Spinal cord (tissue), 10 donors: ENCODE measurements around the gene STT3B. TPM values are rescaled to one million over a fixed set of nuclear protein-coding genes. Genes with fewer than 3 reads are reported as not detected.

Experiments used
- DNase-seq, 6 donors: peaks; one replicate each; pipeline versions ENCODE4 v3.0.0 to v3.0.0-alpha.2; 2013 to 2015; ENCODE audit warnings: low spot score in 6 of 6, low read depth in 4 of 6
- H3K27ac ChIP-seq: one replicate; pipeline ENCODE4 v1.5.1; 2013; ENCODE audit warnings: low read depth, low read length, control low read depth
- H3K27me3 ChIP-seq: one replicate; pipeline ENCODE4 v1.6.1; 2013; ENCODE audit warnings: low read length; ENCODE audit not compliant: control insufficient read depth, insufficient read depth
- H3K36me3 ChIP-seq: one replicate; pipeline ENCODE4 v1.6.1; 2013; ENCODE audit warnings: low read length; ENCODE audit not compliant: control insufficient read depth, insufficient read depth
- H3K4me1 ChIP-seq: one replicate; pipeline ENCODE4 v1.6.1; 2013; ENCODE audit warnings: low read length; ENCODE audit not compliant: control insufficient read depth, insufficient read depth
- H3K4me3 ChIP-seq: one replicate; pipeline ENCODE4 v1.5.1; 2013; ENCODE audit warnings: low read depth, low read length, control low read depth
- H3K9me3 ChIP-seq: one replicate; pipeline ENCODE4 v1.6.1; 2013; ENCODE audit warnings: low read length; ENCODE audit not compliant: control insufficient read depth, insufficient read depth
- WGBS: methylation state at CpG from one replicate; pipeline ENCODE4 v1.1.5; 2013; ENCODE audit warnings: missing lambda C conversion rate; ENCODE audit not compliant: insufficient coverage; 5-methylcytosine and 5-hydroxymethylcytosine counted together
- polyA plus RNA-seq, 2 donors: library from polyadenylated mRNA; unstranded; fragments of 120-200 nt; gene quantifications; one replicate each; pipeline ENCODE4 v1.2.1, GENCODE V29; 2013; ENCODE audit not compliant: insufficient read length in 2 of 2
- total RNA-seq, 2 donors: library from RNA; depleted of rRNA in 1 of 2; stranded (reverse); fragments of 120-200 nt in 1 of 2; fragments of >200 nt in 1 of 2; gene quantifications; one replicate each; pipeline versions ENCODE4 v1.2.3 to v1.2.4, GENCODE V29; 2013 to 2014
- donor health status: healthy.

The STT3B gene
- total and polyA plus RNA-seq, 4 donors: 93.7 to 196 (median 126) TPM

- DNase-seq: no peak
- no CpG with 5 or more reads among the region's 2 CpGs for WGBS
- H3K27me3 ChIP-seq: no peaks in the 10 kb centered on the region
- H3K9me3 ChIP-seq: no peaks in the 10 kb centered on the region
- H3K4me3 ChIP-seq: no peak overlapping the region
- peaks cover 2% of the 10 kb centered on the region for H3K36me3 ChIP-seq
- no peak overlapping the region for H3K27ac ChIP-seq
- H3K4me1 ChIP-seq: no peaks in the 10 kb centered on the region
Measured at GRCh38 chr3:31636694-31637442, 104.1 kb downstream of the STT3B start.

- WGBS: no CpG with 5 or more reads among the region's 1 CpG
- Histone ChIP-seq H3K9me3 (no peaks in the 10 kb centered on the region), H3K27me3 (no peaks in the 10 kb centered on the region), H3K4me1 (no peaks in the 10 kb centered on the region), H3K36me3 (no peaks in the 10 kb centered on the region), H3K27ac (no peak overlapping the region), H3K4me3 (no peak overlapping the region)
- DNase-seq: no peak
Measured at GRCh38 chr3:31639828-31640227, 107.1 kb downstream of the STT3B start.

- H3K27me3 ChIP-seq: no peaks in the 10 kb centered on the region
- 100% methylated on average over 4 of the region's 5 CpGs for WGBS
- no peak overlapping the region for H3K4me3 ChIP-seq
- no peak overlapping the region for H3K27ac ChIP-seq
- H3K4me1 ChIP-seq: no peaks in the 10 kb centered on the region
- H3K9me3 ChIP-seq: peaks cover 11% of the 10 kb centered on the region
- no peak for DNase-seq
- H3K36me3 ChIP-seq: no peaks in the 10 kb centered on the region
Measured at GRCh38 chr3:31645256-31645655, 112.5 kb downstream of the STT3B start.

GRCh38 chr3:31648286-31648968 lies 115.7 kb downstream of the STT3B start:
- H3K4me3 ChIP-seq: no peak overlapping the region
- no peak overlapping the region for H3K27ac ChIP-seq
- no peaks in the 10 kb centered on the region for H3K4me1 ChIP-seq
- no peaks in the 10 kb centered on the region for H3K27me3 ChIP-seq
- 95% methylated on average over 4 of the region's 4 CpGs for WGBS
- no peaks in the 10 kb centered on the region for H3K36me3 ChIP-seq
- DNase-seq: no peak
- H3K9me3 ChIP-seq: peaks cover 26% of the 10 kb centered on the region

GRCh38 chr3:31652296-31652695 lies 119.6 kb downstream of the STT3B start:
- DNase-seq: no peak
- no peak overlapping the region for H3K4me3 ChIP-seq
- H3K27ac ChIP-seq: no peak overlapping the region
- peaks cover 43% of the 10 kb centered on the region for H3K9me3 ChIP-seq
- H3K36me3 ChIP-seq: no peaks in the 10 kb centered on the region
- no peaks in the 10 kb centered on the region for H3K4me1 ChIP-seq
- H3K27me3 ChIP-seq: no peaks in the 10 kb centered on the region

- no peaks in the 10 kb centered on the region for H3K27me3 ChIP-seq
- H3K36me3 ChIP-seq: no peaks in the 10 kb centered on the region
- no peak overlapping the region for H3K27ac ChIP-seq
- DNase-seq: no peak
- 100% methylated on average over 1 of the region's 1 CpG for WGBS
- H3K4me1 ChIP-seq: no peaks in the 10 kb centered on the region
- no peak overlapping the region for H3K4me3 ChIP-seq
- H3K9me3 ChIP-seq: peaks cover 41% of the 10 kb centered on the region
Measured at GRCh38 chr3:31653464-31653863, 120.7 kb downstream of the STT3B start.

GRCh38 chr3:31654998-31655397 lies 122.3 kb downstream of the STT3B start:
- Histone ChIP-seq H3K9me3 (peaks cover 36% of the 10 kb centered on the region), H3K4me1 (no peaks in the 10 kb centered on the region), H3K4me3 (no peak overlapping the region), H3K36me3 (no peaks in the 10 kb centered on the region), H3K27ac (no peak overlapping the region), H3K27me3 (no peaks in the 10 kb centered on the region)
- DNase-seq: no peak

- H3K36me3 ChIP-seq: no peaks in the 10 kb centered on the region
- H3K27me3 ChIP-seq: no peaks in the 10 kb centered on the region
- H3K4me3 ChIP-seq: no peak overlapping the region
- peaks cover 14% of the 10 kb centered on the region for H3K9me3 ChIP-seq
- no peak for DNase-seq
- H3K27ac ChIP-seq: no peak overlapping the region
- H3K4me1 ChIP-seq: peaks cover 3% of the 10 kb centered on the region
Measured at GRCh38 chr3:31659246-31659645, 126.5 kb downstream of the STT3B start.

- Histone ChIP-seq H3K27ac (no peak overlapping the region), H3K9me3 (no peaks in the 10 kb centered on the region), H3K27me3 (no peaks in the 10 kb centered on the region), H3K4me3 (no peak overlapping the region), H3K36me3 (no peaks in the 10 kb centered on the region), H3K4me1 (peaks cover 3% of the 10 kb centered on the region)
- WGBS: 94% methylated on average over 2 of the region's 5 CpGs
- no peak for DNase-seq
Measured at GRCh38 chr3:31661286-31661685, 128.6 kb downstream of the STT3B start.

- 35% methylated on average over 4 of the region's 5 CpGs for WGBS
- no peaks in the 10 kb centered on the region for H3K27me3 ChIP-seq
- peaks cover 3% of the 10 kb centered on the region for H3K4me1 ChIP-seq
- no peaks in the 10 kb centered on the region for H3K9me3 ChIP-seq
- no peak for DNase-seq
- no peak overlapping the region for H3K4me3 ChIP-seq
- H3K36me3 ChIP-seq: no peaks in the 10 kb centered on the region
- no peak overlapping the region for H3K27ac ChIP-seq
Measured at GRCh38 chr3:31661993-31662670, 129.4 kb downstream of the STT3B start.
